ENCODE results near the gene DUS2.

The DUS2 gene

GRCh38 chr16:68074850-68075555, 51.9 kb downstream of the DUS2 start:
- TF ChIP-seq ZFX (IDR thresholded peaks at IDR 0.05; ENCODE audit: borderline replicate concordance), result no peak
- no peak for TF ChIP-seq CTCF (IDR thresholded peaks at IDR 0.05)
- H3K27ac ChIP-seq, result no peak overlapping the region

- TF ChIP-seq CTCF (IDR thresholded peaks at IDR 0.05) (no peak), ZFX (IDR thresholded peaks at IDR 0.05; ENCODE audit: borderline replicate concordance) (no peak)
- H3K27ac ChIP-seq, result no peak overlapping the region
These were observed 52.9 kb downstream of the DUS2 start for GRCh38 chr16:68075980-68076379.

GRCh38 chr16:68076560-68076959, 53.5 kb downstream of the DUS2 start:
- TF ChIP-seq CTCF (IDR thresholded peaks at IDR 0.05) (no peak), ZFX (IDR thresholded peaks at IDR 0.05; ENCODE audit: borderline replicate concordance) (no peak)
- no peak overlapping the region for H3K27ac ChIP-seq

GRCh38 chr16:68077866-68078700, 55.0 kb downstream of the DUS2 start:
- no peak for TF ChIP-seq ZFX (IDR thresholded peaks at IDR 0.05; ENCODE audit: borderline replicate concordance)
- TF ChIP-seq CTCF (IDR thresholded peaks at IDR 0.05), result no peak
- H3K27ac ChIP-seq, result no peak overlapping the region

GRCh38 chr16:68078701-68079375, 55.8 kb downstream of the DUS2 start:
- no peak for TF ChIP-seq CTCF (IDR thresholded peaks at IDR 0.05)
- TF ChIP-seq ZFX (IDR thresholded peaks at IDR 0.05; ENCODE audit: borderline replicate concordance), result no peak
- no peak overlapping the region for H3K27ac ChIP-seq

GRCh38 chr16:68079376-68079625, 56.2 kb downstream of the DUS2 start:
- TF ChIP-seq ZFX (IDR thresholded peaks at IDR 0.05; ENCODE audit: borderline replicate concordance) (no peak), CTCF (IDR thresholded peaks at IDR 0.05) (no peak)

More at GRCh38 chr16:68079376-68079625, 56.2 kb downstream of the DUS2 start:
- no peak overlapping the region for H3K27ac ChIP-seq
